ENCODE measurements around the gene ATOH7. TPM values are rescaled to one million over a fixed set of nuclear protein-coding genes. Genes with fewer than 3 reads are reported as not detected.
"Not testable (repeated sequence)": the region's sequence is repeated elsewhere in the genome, so short reads cannot be mapped to it uniquely, and the experiment has no call there.

The ATOH7 gene
- polyA plus RNA-seq, 4 donors = 1.5 to 1.8 (median 1.8) TPM

DNA sequence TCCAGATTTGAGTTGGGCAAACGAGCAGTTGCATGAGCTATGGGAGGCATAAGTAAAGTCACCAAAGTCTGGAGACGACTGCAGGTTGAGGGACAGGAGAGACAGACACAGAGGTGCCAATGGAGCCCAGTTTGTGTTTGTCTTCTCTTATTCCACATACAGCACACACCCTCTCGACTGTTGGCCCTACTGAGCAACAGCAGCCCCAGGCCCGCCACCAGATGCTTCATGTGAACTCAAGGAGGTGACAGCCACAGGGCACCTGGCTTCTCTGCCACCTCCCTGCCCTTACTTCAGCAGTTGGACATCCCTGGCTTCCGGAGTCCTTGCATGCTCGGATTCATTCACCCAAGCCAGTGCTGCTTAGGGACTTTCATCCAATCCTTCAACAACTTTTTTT is 6.5 kb upstream of the ATOH7 start:
- no peak for DNase-seq (ENCODE audit: low read depth in 4 of 4, low spot score in 2 of 4)

GRCh38 chr10:68237173-68237572 is 5.3 kb upstream of the ATOH7 start:
- no peak for DNase-seq (ENCODE audit: low read depth in 4 of 4, low spot score in 2 of 4)

DNA sequence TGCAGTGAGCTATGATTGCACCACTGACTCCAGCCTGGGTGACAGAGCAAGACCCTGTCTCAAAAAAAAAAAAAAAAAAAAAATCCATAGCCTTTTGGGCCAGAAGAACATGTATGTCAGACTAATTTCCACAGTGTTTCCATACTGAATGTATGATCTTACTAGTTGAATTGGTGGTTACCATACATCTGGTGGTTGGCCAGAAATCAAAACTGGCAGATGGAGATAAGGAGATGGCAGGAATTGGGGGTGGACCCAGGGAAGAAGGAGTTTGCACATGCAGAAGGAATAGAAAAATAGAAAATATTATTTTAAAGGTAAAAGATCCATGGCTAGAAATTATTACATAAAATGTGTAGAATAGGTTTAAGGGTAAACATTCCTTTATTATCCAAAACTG is 3.7 kb upstream of the ATOH7 start:
- no peak for DNase-seq (ENCODE audit: low read depth in 4 of 4, low spot score in 2 of 4)

DNA sequence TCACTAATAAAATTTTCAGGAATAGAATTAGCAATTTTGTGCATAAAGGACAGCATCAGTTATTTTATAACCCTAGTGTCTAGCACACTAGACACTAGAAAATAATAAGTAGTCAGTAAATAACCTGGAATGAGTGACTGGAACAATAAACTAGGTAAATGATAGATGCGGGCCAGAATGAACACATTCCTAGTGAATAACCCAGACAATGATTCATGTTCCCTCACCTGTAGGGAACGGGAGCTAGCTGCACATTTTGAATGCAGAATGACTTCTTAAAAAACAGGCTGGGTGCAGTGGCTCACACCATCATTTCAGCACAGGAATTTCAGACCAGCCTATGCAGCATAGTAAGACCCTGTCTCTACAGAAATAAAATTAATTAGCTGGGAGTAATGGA is 3.2 kb upstream of the ATOH7 start:
- no peak for DNase-seq (ENCODE audit: low read depth in 4 of 4, low spot score in 2 of 4)

DNA sequence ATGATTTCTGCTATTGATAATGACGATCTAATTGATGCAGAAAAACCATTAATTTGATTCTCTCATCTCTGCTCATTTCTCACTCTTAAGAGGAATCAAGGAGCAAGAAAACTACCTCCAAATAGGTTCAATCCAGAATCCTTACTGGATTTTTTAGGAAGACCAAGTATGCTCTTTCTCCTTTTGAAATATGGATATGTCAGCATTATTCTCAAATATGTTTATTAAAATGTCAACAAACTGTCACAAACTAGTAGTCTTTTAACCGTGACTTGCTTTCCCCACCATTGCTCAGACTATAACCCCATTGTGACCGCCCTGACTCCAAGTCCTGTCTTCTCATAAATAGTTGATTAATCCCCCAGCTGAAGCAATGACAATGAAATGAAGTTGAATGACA is 1.1 kb upstream of the ATOH7 start:
- no peak for DNase-seq (ENCODE audit: low read depth in 4 of 4, low spot score in 2 of 4)

- DNase-seq (ENCODE audit: low read depth in 4 of 4, low spot score in 2 of 4) = peak in 3 of 4 donors; percentile 65 to 75 (median 66)
Measured at GRCh38 chr10:68231106-68231816, 652 bp downstream of the ATOH7 start.

DNA sequence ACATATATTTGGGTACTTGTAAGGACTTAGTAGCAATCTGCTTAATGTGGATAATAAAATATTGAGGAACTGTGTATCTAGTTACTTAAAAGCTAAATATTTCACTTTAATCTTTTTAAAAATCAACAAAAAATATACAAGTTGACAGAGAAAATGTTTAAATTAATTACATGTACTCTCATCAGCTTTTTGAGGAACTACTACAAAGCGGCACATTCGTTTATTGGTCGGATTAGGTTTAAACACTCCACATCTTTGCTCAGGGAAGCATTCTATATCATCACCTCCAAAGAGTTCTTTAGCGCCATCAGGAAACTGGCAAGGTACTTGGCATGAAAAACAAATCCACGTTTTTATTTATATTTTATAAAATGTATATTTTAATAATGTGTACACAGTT is 1.6 kb downstream of the ATOH7 start:
- no peak for DNase-seq (ENCODE audit: low read depth in 4 of 4, low spot score in 2 of 4)

GRCh38 chr10:68224810-68225209 is 7.1 kb downstream of the ATOH7 start:
- no peak for DNase-seq (ENCODE audit: low read depth in 4 of 4, low spot score in 2 of 4)

- DNase-seq (ENCODE audit: low read depth in 4 of 4, low spot score in 2 of 4) = no peak
Measured at GRCh38 chr10:68223535-68224165, 8.3 kb downstream of the ATOH7 start.

- no peak for DNase-seq (ENCODE audit: low read depth in 4 of 4, low spot score in 2 of 4)
Measured at GRCh38 chr10:68222391-68222790, 9.5 kb downstream of the ATOH7 start.

GRCh38 chr10:68221196-68221595 is 10.7 kb downstream of the ATOH7 start:
- DNase-seq (ENCODE audit: low read depth in 4 of 4, low spot score in 2 of 4) = no peak

- no peak for DNase-seq (ENCODE audit: low read depth in 4 of 4, low spot score in 2 of 4)
Measured at GRCh38 chr10:68218786-68219185, 13.1 kb downstream of the ATOH7 start.

GRCh38 chr10:68212721-68213352 is 19.1 kb downstream of the ATOH7 start:
- DNase-seq (ENCODE audit: low read depth in 4 of 4, low spot score in 2 of 4) = no peak

GRCh38 chr10:68211669-68212068 is 20.2 kb downstream of the ATOH7 start:
- no peak for DNase-seq (ENCODE audit: low read depth in 4 of 4, low spot score in 2 of 4)

GRCh38 chr10:68208424-68209042 is 23.4 kb downstream of the ATOH7 start:
- DNase-seq (ENCODE audit: low read depth in 4 of 4, low spot score in 2 of 4) = peak in 1 of 4 donors; percentile 41

GRCh38 chr10:68202960-68203353 is 29.0 kb downstream of the ATOH7 start:
- DNase-seq (ENCODE audit: low read depth in 4 of 4, low spot score in 2 of 4) = no peak

DNA sequence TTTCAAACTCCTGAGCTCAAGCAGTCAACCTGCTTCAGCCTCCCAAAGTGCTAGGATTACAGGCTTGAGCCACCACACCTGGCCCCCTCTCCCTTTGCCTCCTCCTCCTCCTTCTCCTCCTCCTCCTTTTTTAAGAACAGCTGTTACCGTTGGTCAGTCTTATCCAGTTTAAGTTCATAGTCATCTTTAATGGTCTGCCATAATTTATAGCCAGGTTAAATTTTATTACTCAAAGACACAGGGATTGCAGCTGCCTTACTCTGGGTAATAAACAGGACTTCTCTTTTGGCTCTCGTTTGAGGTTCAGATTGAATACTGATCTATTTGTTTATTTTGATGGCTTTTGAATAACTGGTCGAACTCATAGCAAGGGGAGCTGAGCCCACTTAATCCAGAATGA is 35.2 kb downstream of the ATOH7 start:
- DNase-seq (ENCODE audit: low read depth in 4 of 4, low spot score in 2 of 4) = peak in 2 of 4 donors; percentile 20 to 40

DNA sequence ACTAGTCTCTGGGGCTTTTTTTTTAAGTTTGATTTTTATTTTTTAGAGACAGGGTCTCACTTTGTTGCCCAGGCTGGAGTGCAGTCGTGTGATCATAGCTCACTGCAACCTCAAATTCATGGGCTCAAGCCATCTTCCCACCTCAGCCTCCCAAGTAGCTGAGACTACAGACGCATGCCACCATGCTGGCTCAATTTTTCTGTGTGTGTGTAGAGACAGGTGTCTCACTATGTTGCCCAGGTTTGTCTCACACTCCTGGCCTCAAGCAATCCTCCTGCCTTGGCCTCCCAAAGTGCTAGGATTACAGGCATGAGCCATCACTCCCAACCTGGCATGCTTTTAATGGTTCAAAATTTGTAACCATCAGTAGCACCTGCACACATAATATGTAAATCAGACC is 36.1 kb downstream of the ATOH7 start:
- not testable (repeated sequence) for DNase-seq (ENCODE audit: low read depth in 4 of 4, low spot score in 2 of 4)

DNA sequence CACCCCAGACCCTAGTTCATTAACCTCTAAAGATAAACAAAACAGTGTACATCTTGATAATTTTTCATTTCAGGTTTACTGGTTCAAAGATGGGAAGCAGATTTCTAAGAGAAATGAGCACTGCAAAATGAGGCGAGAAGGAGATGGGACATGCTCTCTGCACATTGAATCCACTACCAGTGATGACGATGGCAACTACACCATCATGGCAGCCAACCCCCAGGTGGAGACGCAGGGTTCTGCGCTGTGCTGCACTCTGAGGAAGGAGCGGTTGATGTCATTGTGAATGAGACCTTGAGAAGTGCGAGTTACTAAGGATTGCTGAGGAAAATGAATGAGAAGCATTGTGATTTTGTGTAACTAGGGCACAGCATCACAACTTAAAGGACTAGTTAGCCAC is 37.6 kb downstream of the ATOH7 start:
- DNase-seq (ENCODE audit: low read depth in 4 of 4, low spot score in 2 of 4) = no peak

DNA sequence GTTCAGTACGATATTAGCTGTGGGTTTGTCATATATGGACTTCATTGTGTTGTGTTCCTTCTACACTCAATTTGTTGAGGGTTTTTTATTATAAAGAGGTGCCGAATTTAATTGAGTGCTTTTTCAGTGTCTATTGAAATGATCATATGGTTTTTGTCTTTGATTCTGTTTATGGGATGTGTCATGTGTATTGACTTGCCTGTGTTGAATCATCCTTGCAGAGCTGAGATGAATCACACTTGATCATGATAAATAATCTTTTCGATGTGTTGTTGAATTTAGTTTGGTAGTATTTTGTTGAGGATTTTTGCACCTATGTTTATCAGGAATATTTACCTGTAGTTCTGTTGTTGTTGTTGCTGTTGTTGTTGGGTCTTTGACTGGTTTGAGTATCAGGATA is 39.8 kb downstream of the ATOH7 start:
- DNase-seq (ENCODE audit: low read depth in 4 of 4, low spot score in 2 of 4) = no peak

DNA sequence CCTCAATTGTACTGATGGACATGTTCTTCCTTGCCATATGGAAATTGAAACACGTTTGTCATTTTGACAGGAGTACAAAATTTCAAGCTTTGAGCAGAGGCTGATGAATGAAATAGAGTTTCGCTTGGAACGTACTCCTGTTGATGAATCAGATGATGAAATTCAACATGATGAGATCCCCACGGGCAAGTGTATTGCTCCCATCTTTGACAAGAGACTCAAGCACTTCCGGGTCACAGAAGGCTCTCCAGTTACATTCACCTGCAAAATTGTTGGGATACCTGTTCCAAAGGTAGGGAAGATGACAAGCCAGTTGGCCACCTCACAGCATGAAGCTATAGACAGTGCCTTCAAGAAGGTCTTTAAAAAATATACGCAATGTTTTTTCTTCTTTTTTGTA is 43.1 kb downstream of the ATOH7 start:
- DNase-seq (ENCODE audit: low read depth in 4 of 4, low spot score in 2 of 4) = no peak

GRCh38 chr10:68185085-68185484 is 46.8 kb downstream of the ATOH7 start:
- no peak for DNase-seq (ENCODE audit: low read depth in 4 of 4, low spot score in 2 of 4)
